ENCODE results near the gene KCNQ5. TPM values are rescaled to one million over a fixed set of nuclear protein-coding genes. Genes with fewer than 3 reads are reported as not detected.

KCNQ5 gene
- total RNA-seq, 4 donors from 2014 or later: 0.14 to 1.2 (median 0.48) TPM; not detected in 1

DNA sequence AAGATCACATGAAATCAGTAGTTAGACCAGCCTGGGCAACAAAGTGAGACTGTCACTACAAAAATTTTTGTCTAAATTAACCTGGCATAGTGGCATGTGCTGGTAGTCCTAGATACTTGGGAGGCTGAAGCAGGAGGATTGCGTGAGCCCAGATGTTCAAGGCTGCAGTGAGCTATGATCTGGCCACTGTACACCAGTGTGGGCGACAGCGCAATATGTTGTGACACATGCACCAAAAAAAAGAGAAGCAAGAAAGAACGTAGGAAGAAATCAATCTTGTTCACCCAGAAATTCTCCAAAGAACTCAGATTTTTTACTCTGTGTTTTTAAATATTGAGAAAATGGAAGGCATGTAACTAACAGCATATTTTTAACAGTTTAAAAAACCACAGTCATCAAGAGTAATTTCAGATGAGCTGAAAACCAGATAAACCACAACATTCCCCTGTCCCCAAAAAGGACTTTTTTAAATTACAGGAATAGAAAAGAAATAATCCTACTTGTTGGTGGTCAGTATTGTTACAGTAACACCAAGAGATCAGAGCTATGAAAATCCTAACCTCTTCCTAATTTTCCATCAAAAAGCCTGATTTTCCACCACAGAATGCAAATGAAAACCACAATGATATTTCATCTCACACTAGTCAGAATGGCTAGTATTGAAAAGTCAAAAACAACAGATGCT lies 363.3 kb downstream of the KCNQ5 start:
- WGBS, 2 donors (ENCODE audit: low coverage in 1 of 2): 90 to 100% methylated on average over 1 to 4 of the region's 4 CpGs
- Histone ChIP-seq H3K9me3 (no peaks in the 10 kb centered on the region), H3K27ac (no peak overlapping the region), H3K27me3 (no peaks in the 10 kb centered on the region), H3K4me1 (no peaks in the 10 kb centered on the region), H3K4me3 (no peak overlapping the region), H3K36me3 (no peaks in the 10 kb centered on the region)
- DNase-seq: no peak
- intact Hi-C loops (cut with DNase I; ENCODE audit: low total_unique reads): no loop called here
- in situ Hi-C loops (cut with MboI; ENCODE audit: low pct_ligation_motif_present in 1 of 4, low pct_unique_long_range_greater_than_20kb in 1 of 4, low sequenced_read_pairs in 3 of 4): no loop called here
- TF ChIP-seq, protein P1, sequence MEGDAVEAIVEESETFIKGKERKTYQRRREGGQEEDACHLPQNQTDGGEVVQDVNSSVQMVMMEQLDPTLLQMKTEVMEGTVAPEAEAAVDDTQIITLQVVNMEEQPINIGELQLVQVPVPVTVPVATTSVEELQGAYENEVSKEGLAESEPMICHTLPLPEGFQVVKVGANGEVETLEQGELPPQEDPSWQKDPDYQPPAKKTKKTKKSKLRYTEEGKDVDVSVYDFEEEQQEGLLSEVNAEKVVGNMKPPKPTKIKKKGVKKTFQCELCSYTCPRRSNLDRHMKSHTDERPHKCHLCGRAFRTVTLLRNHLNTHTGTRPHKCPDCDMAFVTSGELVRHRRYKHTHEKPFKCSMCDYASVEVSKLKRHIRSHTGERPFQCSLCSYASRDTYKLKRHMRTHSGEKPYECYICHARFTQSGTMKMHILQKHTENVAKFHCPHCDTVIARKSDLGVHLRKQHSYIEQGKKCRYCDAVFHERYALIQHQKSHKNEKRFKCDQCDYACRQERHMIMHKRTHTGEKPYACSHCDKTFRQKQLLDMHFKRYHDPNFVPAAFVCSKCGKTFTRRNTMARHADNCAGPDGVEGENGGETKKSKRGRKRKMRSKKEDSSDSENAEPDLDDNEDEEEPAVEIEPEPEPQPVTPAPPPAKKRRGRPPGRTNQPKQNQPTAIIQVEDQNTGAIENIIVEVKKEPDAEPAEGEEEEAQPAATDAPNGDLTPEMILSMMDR (IDR thresholded peaks at IDR 0.05): no peak
- TF ChIP-seq POLR2A (IDR thresholded peaks at IDR 0.05) (no peak), EP300 (IDR thresholded peaks at IDR 0.05; ENCODE audit: low read depth) (no peak), POLR2AphosphoS5 (IDR thresholded peaks at IDR 0.05) (no peak)

DNA sequence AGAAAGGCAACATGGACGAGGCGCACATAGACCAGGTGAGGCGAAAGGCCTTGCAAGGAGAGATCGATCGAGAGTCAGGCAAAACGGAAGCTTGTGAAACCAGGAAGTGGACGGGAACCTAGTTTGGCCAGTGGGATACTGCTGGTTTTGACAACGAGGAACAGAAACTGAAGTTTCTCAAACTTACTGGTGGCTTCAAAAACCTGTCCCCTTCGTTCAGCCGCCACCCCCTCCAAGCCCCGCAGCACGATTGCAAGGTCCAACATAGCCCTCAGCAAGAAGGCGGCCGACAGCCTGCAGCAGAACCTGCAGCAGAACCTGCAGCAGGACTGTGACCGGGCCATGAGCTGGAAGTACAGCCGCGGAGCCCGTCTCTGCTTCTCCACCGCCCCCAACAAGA lies 365.4 kb downstream of the KCNQ5 start:
- Histone ChIP-seq H3K27me3 (no peaks in the 10 kb centered on the region), H3K36me3 (no peaks in the 10 kb centered on the region), H3K4me3 (no peak overlapping the region), H3K4me1 (no peaks in the 10 kb centered on the region), H3K9me3 (no peaks in the 10 kb centered on the region), H3K27ac (no peak overlapping the region)
- TF ChIP-seq POLR2A (IDR thresholded peaks at IDR 0.05) (no peak), EP300 (IDR thresholded peaks at IDR 0.05; ENCODE audit: low read depth) (no peak)
- TF ChIP-seq, protein P1 (IDR thresholded peaks at IDR 0.05): no peak
- intact Hi-C loops (cut with DNase I; ENCODE audit: low total_unique reads) (no loop called here), in situ Hi-C loops (cut with MboI; ENCODE audit: low pct_ligation_motif_present in 1 of 4, low pct_unique_long_range_greater_than_20kb in 1 of 4, low sequenced_read_pairs in 3 of 4) (no loop called here)
- 70 to 81% methylated on average over 7 to 17 of the region's 19 CpGs for WGBS, 2 donors (ENCODE audit: low coverage in 1 of 2)
- no peak for DNase-seq

DNA sequence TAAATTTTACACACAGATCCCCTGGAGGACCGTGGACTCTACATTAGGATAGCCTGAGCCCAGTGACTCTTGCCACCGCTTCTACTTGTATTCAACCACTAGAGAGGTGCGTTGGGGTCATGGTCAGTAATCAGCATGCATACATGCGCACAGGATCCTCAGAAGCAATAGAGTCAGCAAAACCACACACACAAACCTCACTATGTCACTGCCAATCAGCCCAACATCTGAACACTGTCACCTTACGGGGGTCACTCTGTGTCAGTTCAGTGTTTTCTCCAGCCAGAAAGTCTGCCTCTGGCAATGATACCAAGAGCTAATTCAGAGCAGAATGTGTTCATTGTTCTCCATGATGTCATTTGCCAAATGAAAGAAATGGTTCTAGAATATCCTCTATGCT lies 378.1 kb downstream of the KCNQ5 start:
- Histone ChIP-seq H3K27ac (no peak overlapping the region), H3K4me3 (no peak overlapping the region), H3K4me1 (no peaks in the 10 kb centered on the region), H3K27me3 (no peaks in the 10 kb centered on the region), H3K36me3 (no peaks in the 10 kb centered on the region), H3K9me3 (no peaks in the 10 kb centered on the region)
- TF ChIP-seq EP300 (IDR thresholded peaks at IDR 0.05; ENCODE audit: low read depth): no peak
- TF ChIP-seq POLR2AphosphoS5 (IDR thresholded peaks at IDR 0.05): no peak
- no peak for TF ChIP-seq POLR2A (IDR thresholded peaks at IDR 0.05)
- TF ChIP-seq, protein P1 (IDR thresholded peaks at IDR 0.05): no peak
- in situ Hi-C loops (cut with MboI; ENCODE audit: low pct_ligation_motif_present in 1 of 4, low pct_unique_long_range_greater_than_20kb in 1 of 4, low sequenced_read_pairs in 3 of 4): no loop called here
- no peak for DNase-seq
- WGBS, 2 donors (ENCODE audit: low coverage in 1 of 2): 80 to 88% methylated on average over 1 to 5 of the region's 5 CpGs
- intact Hi-C loops (cut with DNase I; ENCODE audit: low total_unique reads): no loop called here

DNA sequence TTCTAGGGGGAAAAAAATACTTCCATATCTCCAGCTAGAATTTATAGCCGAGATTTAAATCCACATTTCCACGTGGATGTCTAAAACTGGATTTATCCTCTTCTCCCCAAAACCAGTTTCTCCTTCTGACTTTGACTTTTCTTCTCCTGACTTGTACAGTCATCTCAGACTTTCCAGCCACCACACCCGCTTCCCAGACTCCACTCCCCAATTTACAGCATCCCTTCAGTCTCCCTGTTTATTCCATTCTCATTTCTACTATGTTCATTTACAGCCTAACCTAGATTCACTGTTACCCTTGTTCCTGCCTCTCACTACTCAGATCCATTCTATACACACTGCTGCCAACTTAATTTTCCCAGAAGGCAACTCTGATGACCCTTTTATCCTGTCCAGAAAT lies 378.6 kb downstream of the KCNQ5 start:
- 72 to 82% methylated on average over 3 of the region's 3 CpGs for WGBS, 2 donors (ENCODE audit: low coverage in 1 of 2)

More for the DNA sequence above, 378.6 kb downstream of the KCNQ5 start:
- TF ChIP-seq, protein P1 (IDR thresholded peaks at IDR 0.05): no peak
- TF ChIP-seq POLR2A (IDR thresholded peaks at IDR 0.05) (no peak), POLR2AphosphoS5 (IDR thresholded peaks at IDR 0.05) (no peak), EP300 (IDR thresholded peaks at IDR 0.05; ENCODE audit: low read depth) (no peak)
- no peak for DNase-seq
- H3K4me1 ChIP-seq: no peaks in the 10 kb centered on the region
- H3K4me3 ChIP-seq: no peak overlapping the region
- no peak overlapping the region for H3K27ac ChIP-seq
- intact Hi-C loops (cut with DNase I; ENCODE audit: low total_unique reads): no loop called here
- no peaks in the 10 kb centered on the region for H3K36me3 ChIP-seq
- no peaks in the 10 kb centered on the region for H3K9me3 ChIP-seq
- H3K27me3 ChIP-seq: no peaks in the 10 kb centered on the region
- in situ Hi-C loops (cut with MboI; ENCODE audit: low pct_ligation_motif_present in 1 of 4, low pct_unique_long_range_greater_than_20kb in 1 of 4, low sequenced_read_pairs in 3 of 4): no loop called here

Data from transverse colon (tissue), 4 donors.